Stimulated activated CD8-positive, alpha-beta memory T cell treated with anti-CD3 and anti-CD28 coated beads, Interleukin-12 subunit alpha, Interleukin-12 subunit beta, amount 100 ng/mL, for 24 hours (primary cell): ENCODE data around the gene CDKN2B-AS1.
"Not testable (repeated sequence)": the region's sequence is repeated elsewhere in the genome, so short reads cannot be mapped to it uniquely, and the experiment has no call there.

Source experiments
- DNase-seq: peaks from one replicate; pipeline ENCODE4 v3.0.0-alpha.2; 2020; ENCODE audit errors: extremely low read depth

The CDKN2B-AS1 gene

DNA sequence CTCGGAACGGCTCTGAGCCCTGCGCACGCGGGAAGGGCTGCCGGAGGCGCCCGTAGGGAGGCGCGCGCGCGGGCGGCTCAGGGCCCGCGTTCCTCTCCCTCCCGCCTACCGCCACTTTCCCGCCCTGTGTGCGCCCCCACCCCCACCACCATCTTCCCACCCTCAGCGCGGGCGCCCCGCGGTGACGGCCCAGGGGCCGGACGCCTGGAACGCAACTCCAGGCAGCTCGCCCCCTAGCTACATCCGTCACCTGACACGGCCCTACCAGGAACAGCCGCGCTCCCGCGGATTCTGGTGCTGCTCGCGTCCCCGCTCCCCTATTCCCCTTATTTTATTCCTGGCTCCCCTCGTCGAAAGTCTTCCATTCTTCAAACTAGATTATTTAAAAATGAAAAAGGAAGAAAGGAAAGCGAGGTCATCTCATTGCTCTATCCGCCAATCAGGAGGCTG is at the start of gene CDKN2B-AS1:
Gene CDKN2B-AS1 (plus strand): TSS at position 236 of the 450 bp plus-strand sequence.
- no peak for DNase-seq

- DNase-seq, result no peak
Measured at GRCh38 chr9:21945606-21946005, 49.0 kb upstream of the CDKN2B-AS1 start.

DNA sequence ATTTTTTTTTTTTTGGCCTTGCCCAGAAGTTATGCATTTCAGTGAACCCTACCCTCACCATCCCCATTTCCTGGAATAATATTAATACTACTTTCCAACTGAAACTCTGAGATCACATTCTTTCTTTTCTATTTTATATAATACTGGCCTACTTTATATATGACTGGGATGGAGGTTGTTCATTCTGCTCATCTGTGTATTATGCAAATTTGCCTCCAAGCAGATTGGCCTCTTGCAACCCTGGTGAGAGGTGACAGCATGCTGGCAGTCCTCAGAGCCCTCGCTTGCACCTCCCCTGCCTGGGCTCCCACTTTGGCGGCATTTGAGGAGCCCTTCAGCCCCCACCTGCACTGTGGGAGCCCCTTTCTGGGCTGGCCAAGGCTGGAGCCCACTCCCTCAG is 35.8 kb upstream of the CDKN2B-AS1 start:
- no peak for DNase-seq

DNA sequence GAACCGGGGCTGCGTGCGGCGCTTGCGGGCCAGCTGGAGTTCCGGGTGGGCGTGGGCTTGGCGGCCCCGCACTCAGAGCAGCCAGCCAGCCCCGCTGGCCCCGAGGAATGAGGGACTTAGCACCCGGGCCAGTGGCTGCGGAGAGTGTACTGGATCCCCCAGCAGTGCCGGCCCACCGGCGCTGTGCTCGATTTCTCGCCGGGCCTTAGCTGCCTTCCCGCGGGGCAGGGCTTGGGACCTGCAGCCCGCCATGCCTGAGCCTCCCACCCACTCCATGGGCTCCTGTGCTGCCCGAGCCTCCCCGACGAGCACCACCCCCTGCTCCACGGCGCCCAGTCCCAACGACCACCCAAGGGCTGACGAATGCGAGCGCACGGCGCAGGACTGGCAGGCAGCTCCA is 35.3 kb upstream of the CDKN2B-AS1 start:
- DNase-seq, result not testable (repeated sequence)

GRCh38 chr9:21961569-21961968 is 33.0 kb upstream of the CDKN2B-AS1 start:
- DNase-seq, result no peak

GRCh38 chr9:21964925-21965385 is 29.6 kb upstream of the CDKN2B-AS1 start:
- no peak for DNase-seq

DNA sequence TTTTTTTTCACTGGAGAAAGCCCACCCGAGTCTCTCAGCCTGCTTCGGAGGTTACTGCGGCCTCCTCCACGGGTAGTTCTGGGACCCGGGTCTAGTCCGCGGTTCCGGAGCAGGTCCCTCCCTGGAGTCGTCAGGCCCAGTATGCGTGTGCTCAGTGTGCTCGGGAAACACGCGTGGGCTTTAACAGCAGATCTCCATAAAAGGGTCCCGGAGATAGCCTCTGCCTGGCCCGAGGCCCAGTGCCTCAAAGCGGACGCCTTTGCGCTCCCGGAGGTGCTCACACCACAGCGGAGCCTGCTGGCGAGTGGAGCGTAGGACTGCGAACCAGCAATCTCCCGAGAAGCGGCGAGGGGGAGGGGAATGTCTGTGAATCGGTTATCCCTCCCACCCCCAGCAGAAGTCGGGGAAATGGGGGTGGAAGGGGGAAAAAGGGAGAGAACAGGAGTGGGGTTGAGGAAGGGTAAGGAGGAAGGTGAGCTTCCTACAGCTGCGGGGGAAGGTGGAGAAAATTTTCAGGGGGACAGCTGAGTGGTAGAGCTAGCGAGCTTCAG is 29.1 kb upstream of the CDKN2B-AS1 start:
- DNase-seq, result no peak

- no peak for DNase-seq
Measured at GRCh38 chr9:21966140-21966851, 28.3 kb upstream of the CDKN2B-AS1 start.

DNA sequence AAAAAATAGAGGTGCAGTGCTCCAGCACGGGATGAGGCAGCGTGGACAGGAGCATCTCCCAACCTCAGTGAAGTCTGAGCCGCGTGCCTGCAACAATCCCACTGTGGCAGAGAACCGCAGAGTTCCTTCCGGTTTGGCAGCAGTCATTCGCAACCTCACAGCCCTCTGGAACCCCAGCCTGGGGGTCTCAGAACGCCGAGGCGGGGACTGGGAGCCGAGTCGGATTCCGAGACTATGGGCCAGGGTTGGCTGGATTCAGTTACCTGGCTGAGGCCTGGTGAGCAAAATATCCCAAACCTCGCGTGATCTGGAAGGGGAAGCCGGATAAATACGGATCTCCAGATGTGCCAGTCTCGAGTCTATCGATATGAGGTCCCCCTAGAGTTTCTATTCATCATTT is 27.4 kb upstream of the CDKN2B-AS1 start:
- no peak for DNase-seq

GRCh38 chr9:21967702-21968101 is 26.9 kb upstream of the CDKN2B-AS1 start:
- no peak for DNase-seq

DNA sequence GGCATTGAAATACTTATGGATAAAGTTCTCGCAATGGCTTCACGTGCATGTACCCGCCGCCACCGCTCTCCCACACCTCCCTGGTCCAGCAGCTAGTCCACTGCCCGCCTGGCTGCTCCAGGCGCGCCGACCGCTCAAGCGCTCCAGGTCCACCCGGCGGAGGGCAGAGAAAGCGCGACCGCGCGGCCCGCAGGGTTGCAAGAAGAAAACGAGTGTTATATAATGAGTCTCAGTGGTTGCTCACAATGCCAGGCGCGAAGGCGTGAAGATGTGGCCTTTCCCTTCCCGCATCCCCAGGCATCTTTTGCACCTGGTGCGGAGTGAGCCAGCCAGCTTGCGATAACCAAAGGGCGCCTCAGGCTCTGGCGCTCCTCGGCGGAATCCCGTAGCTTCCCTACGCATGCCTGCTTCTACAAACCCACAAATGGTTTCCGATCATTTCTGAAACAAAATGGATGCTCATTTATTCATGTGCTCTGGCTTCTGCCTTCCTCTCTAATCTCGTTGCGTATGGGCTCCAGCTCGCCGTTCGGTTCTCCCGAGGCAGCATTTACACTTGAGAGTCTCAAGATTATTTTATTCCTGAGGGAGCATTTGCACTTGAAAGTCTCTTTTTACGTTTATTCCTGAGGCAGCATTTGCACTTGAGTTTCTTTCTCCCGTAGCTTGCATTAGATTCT is 26.1 kb upstream of the CDKN2B-AS1 start:
- DNase-seq, result no peak

GRCh38 chr9:21969011-21969940 is 25.3 kb upstream of the CDKN2B-AS1 start:
- DNase-seq, result no peak

- no peak for DNase-seq
Measured at GRCh38 chr9:21969951-21970799, 24.4 kb upstream of the CDKN2B-AS1 start.

- DNase-seq, result no peak
Measured at GRCh38 chr9:21970800-21971640, 23.6 kb upstream of the CDKN2B-AS1 start.

- DNase-seq, result no peak
Measured at GRCh38 chr9:21972361-21972760, 22.2 kb upstream of the CDKN2B-AS1 start.

- no peak for DNase-seq
Measured at GRCh38 chr9:21974343-21974721, 20.3 kb upstream of the CDKN2B-AS1 start.

DNA sequence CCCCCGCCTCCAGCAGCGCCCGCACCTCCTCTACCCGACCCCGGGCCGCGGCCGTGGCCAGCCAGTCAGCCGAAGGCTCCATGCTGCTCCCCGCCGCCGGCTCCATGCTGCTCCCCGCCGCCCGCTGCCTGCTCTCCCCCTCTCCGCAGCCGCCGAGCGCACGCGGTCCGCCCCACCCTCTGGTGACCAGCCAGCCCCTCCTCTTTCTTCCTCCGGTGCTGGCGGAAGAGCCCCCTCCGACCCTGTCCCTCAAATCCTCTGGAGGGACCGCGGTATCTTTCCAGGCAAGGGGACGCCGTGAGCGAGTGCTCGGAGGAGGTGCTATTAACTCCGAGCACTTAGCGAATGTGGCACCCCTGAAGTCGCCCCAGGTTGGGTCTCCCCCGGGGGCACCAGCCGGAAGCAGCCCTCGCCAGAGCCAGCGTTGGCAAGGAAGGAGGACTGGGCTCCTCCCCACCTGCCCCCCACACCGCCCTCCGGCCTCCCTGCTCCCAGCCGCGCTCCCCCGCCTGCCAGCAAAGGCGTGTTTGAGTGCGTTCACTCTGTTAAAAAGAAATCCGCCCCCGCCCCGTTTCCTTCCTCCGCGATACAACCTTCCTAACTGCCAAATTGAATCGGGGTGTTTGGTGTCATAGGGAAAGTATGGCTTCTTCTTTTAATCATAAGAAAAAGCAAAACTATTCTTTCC is 19.7 kb upstream of the CDKN2B-AS1 start:
- no peak for DNase-seq

- no peak for DNase-seq
Measured at GRCh38 chr9:21976334-21976875, 18.2 kb upstream of the CDKN2B-AS1 start.

DNA sequence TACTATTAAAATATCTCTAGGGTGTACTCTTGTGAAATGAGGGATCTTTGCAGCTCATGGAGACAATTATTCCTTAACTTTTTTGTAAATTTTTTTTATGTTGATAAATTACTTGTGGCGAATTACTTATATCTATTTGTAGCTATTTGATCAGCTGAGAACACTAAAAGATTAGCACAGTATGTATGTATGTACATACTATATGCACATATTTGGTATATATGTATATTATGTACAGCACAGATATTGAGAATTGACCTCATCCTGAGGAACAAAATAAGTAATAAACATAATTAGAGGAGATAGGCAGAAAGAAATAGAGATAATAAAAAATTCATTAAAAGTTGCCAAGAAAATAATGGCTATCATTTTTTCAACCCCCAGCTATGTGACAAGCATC is 12.2 kb upstream of the CDKN2B-AS1 start:
- DNase-seq, result no peak
